NCI-H82 treated with DMSO at 0.1 percent for 48 hours (cell line): ENCODE data around the gene SIRPD.
"Not testable (repeated sequence)": the region's sequence is repeated elsewhere in the genome, so short reads cannot be mapped to it uniquely, and the experiment has no call there.

Source experiments
- DNase-seq: peaks from one replicate; lab custom pipeline; 2025; ENCODE audit not compliant: unreplicated experiment; lab: John Stamatoyannopoulos, UW

The SIRPD gene

GRCh38 chr20:1497371-1497770 is 60.1 kb downstream of the SIRPD start:
- not testable (repeated sequence) for DNase-seq

- DNase-seq: no peak
These were observed 60.6 kb downstream of the SIRPD start for GRCh38 chr20:1496930-1497329.

- DNase-seq: no peak
These were observed 63.1 kb downstream of the SIRPD start for GRCh38 chr20:1494436-1494835.

- DNase-seq: no peak
These were observed 64.0 kb downstream of the SIRPD start for GRCh38 chr20:1493536-1493935.

GRCh38 chr20:1491860-1492642 is 65.5 kb downstream of the SIRPD start:
- no peak for DNase-seq

GRCh38 chr20:1491281-1491840 is 66.1 kb downstream of the SIRPD start, which contains the start of gene SIRPB2:
SIRPB2 (minus strand) TSS chr20:1491420; CDS start chr20:1491359, 61 bp downstream.
- no peak for DNase-seq

- no peak for DNase-seq
These were observed 66.8 kb downstream of the SIRPD start for GRCh38 chr20:1490643-1491195.

GRCh38 chr20:1489764-1490436 is 67.6 kb downstream of the SIRPD start:
- DNase-seq: no peak

- no peak for DNase-seq
These were observed 68.2 kb downstream of the SIRPD start for GRCh38 chr20:1489325-1489724.

- DNase-seq: no peak
These were observed 70.9 kb downstream of the SIRPD start for GRCh38 chr20:1486566-1486965.

- DNase-seq: no peak
These were observed 72.9 kb downstream of the SIRPD start for GRCh38 chr20:1484438-1485116.
